ENCODE measurements around the gene CSGALNACT2.
"Not testable (repeated sequence)": the region's sequence is repeated elsewhere in the genome, so short reads cannot be mapped to it uniquely, and the experiment has no call there.

The CSGALNACT2 gene

GRCh38 chr10:43216931-43217562 lies 78.8 kb downstream of the CSGALNACT2 start:
- in situ Hi-C loops (cut with MboI; ENCODE audit: low sequenced_read_pairs, unreplicated experiment) = no loop called here
- TF ChIP-seq CTCF (IDR thresholded peaks at IDR 0.05; ENCODE audit: borderline replicate concordance, control extremely low read depth, extremely low read depth, insufficient read depth, missing control alignments) = no peak
- DNase-seq (ENCODE audit: low spot score) = no peak

- in situ Hi-C loops (cut with MboI; ENCODE audit: low sequenced_read_pairs, unreplicated experiment) = no loop called here
- no peak for DNase-seq (ENCODE audit: low spot score)
Measured at GRCh38 chr10:43217563-43218205, 79.4 kb downstream of the CSGALNACT2 start.

DNA sequence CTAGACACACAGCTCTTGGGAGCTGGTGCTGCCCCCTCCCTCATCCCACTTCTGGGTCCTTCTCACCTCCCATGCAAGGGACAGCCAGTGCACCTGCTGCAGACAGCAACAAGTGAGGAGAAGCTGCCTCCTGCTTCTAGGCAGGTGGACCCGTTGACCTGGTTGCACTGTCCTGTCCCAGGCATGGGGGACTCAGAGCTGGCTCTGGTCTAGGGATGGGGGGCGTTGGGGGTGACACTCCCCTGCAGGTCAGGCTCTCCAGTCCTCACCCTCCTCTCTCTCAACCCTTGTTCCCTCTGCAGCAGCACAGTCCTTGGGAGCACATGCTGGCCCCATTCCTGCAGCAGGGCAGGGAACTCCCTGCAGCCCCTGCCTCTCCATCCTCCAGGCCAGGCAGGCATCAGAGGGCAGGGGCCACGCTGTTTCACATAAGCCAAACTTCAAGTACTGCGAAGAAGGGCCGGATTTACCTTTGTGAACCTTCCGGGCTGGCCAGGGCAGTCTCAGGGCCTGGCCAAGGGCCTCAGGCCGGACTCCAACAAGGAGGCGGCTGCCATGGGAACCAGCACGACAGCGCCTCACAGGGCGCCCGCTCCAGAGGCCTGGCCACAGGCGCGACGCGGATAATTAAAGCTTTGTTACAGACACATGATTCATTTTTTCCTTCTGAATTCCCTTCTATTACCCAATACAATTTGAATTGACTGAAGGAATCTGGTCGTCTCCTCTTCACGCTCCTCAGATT lies 80.1 kb downstream of the CSGALNACT2 start:
- in situ Hi-C loops (cut with MboI; ENCODE audit: low sequenced_read_pairs, unreplicated experiment) = no loop called here
- no peak for DNase-seq (ENCODE audit: low spot score)
- no peak for TF ChIP-seq CTCF (IDR thresholded peaks at IDR 0.05; ENCODE audit: borderline replicate concordance, control extremely low read depth, extremely low read depth, insufficient read depth, missing control alignments)

More at GRCh38 chr10:43217563-43218205, 79.4 kb downstream of the CSGALNACT2 start:
- TF ChIP-seq CTCF (IDR thresholded peaks at IDR 0.05; ENCODE audit: borderline replicate concordance, control extremely low read depth, extremely low read depth, insufficient read depth, missing control alignments) = no peak

GRCh38 chr10:43218951-43219837 lies 80.9 kb downstream of the CSGALNACT2 start:
- in situ Hi-C loops (cut with MboI; ENCODE audit: low sequenced_read_pairs, unreplicated experiment) = no loop called here
- no peak for TF ChIP-seq CTCF (IDR thresholded peaks at IDR 0.05; ENCODE audit: borderline replicate concordance, control extremely low read depth, extremely low read depth, insufficient read depth, missing control alignments)
- DNase-seq (ENCODE audit: low spot score) = no peak

- no peak for TF ChIP-seq CTCF (IDR thresholded peaks at IDR 0.05; ENCODE audit: borderline replicate concordance, control extremely low read depth, extremely low read depth, insufficient read depth, missing control alignments)
- DNase-seq (ENCODE audit: low spot score) = no peak
- in situ Hi-C loops (cut with MboI; ENCODE audit: low sequenced_read_pairs, unreplicated experiment) = no loop called here
Measured at GRCh38 chr10:43219848-43220247, 81.6 kb downstream of the CSGALNACT2 start.

DNA sequence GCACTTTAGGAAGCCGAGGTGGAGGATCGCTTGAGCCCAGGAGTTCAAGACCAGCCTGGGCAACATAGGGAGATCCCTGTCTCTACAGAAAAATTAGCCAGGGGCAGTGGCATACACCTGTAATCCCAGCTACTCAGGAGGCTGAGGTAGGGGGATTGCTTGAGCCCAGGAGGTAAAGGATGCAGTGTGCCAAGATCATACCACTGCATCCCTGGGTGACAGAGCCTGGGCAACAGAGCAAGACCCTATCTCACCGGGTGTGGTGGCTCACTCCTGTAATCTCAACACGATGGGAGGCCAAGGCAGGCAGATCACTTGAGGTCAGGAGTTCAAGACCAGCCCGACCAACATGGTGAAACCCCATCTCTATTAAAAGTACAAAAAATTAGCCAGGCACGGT lies 82.0 kb downstream of the CSGALNACT2 start:
- DNase-seq (ENCODE audit: low spot score); in situ Hi-C loops (cut with MboI; ENCODE audit: low sequenced_read_pairs, unreplicated experiment): not testable (repeated sequence)
